ENCODE results near the gene ABHD17C. TPM values are rescaled to one million over a fixed set of nuclear protein-coding genes. Genes with fewer than 3 reads are reported as not detected.
A peak's percentile ranks its signal among the peaks of the same experiment; 100 is the strongest.

ABHD17C gene
- total and polyA plus RNA-seq, 2 experiments from 2014 or later: 11.3 to 23.8 TPM

DNA sequence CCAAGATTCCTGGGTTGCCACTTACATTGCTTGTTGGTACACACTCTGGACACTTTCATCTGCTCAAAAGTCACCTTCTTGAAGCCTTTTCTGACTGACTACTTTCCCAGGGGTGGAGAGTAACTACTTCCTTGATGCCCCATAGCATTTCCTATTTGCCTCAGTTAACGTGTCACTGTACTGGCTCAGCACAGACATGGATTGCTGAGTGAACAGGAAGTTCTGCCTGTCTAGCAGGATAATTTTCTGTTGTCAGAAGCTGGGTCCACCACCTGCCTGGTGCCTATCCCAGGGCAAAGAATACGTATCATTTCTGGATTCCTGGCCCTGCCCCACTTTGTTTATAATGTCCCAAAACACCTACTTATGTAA is 15.3 kb upstream of the ABHD17C start:
- Histone ChIP-seq H3K4me1 (ENCODE audit: insufficient read depth) (no peaks in the 10 kb centered on the region), H3K4me2 (no peak overlapping the region), H4K20me1 (replicated peaks; ENCODE audit: insufficient read depth) (no peaks in the 10 kb centered on the region), H3F3A (replicated peaks; ENCODE audit: low read depth) (no peaks in the 10 kb centered on the region), H3K9me2 (ENCODE audit: insufficient read depth) (peaks cover 13% of the 10 kb centered on the region), H3K36me3 (ENCODE audit: insufficient read depth) (no peaks in the 10 kb centered on the region), H2AFZ (0 out of 2 replicates have a peak overlapping the region, but pooled peaks have one; percentile 34), H3K79me2 (replicated peaks; ENCODE audit: insufficient read depth) (no peaks in the 10 kb centered on the region), H3K27ac (ENCODE audit: low read depth) (no peak overlapping the region), H3K4me3 (no peak overlapping the region), H3K27me3 (ENCODE audit: insufficient read depth) (no peaks in the 10 kb centered on the region)
- no peak for TF ChIP-seq CREB1 (CRISPR knock-in tag; IDR thresholded peaks at IDR 0.05; ENCODE audit: low read depth)
- TF ChIP-seq, protein P1, sequence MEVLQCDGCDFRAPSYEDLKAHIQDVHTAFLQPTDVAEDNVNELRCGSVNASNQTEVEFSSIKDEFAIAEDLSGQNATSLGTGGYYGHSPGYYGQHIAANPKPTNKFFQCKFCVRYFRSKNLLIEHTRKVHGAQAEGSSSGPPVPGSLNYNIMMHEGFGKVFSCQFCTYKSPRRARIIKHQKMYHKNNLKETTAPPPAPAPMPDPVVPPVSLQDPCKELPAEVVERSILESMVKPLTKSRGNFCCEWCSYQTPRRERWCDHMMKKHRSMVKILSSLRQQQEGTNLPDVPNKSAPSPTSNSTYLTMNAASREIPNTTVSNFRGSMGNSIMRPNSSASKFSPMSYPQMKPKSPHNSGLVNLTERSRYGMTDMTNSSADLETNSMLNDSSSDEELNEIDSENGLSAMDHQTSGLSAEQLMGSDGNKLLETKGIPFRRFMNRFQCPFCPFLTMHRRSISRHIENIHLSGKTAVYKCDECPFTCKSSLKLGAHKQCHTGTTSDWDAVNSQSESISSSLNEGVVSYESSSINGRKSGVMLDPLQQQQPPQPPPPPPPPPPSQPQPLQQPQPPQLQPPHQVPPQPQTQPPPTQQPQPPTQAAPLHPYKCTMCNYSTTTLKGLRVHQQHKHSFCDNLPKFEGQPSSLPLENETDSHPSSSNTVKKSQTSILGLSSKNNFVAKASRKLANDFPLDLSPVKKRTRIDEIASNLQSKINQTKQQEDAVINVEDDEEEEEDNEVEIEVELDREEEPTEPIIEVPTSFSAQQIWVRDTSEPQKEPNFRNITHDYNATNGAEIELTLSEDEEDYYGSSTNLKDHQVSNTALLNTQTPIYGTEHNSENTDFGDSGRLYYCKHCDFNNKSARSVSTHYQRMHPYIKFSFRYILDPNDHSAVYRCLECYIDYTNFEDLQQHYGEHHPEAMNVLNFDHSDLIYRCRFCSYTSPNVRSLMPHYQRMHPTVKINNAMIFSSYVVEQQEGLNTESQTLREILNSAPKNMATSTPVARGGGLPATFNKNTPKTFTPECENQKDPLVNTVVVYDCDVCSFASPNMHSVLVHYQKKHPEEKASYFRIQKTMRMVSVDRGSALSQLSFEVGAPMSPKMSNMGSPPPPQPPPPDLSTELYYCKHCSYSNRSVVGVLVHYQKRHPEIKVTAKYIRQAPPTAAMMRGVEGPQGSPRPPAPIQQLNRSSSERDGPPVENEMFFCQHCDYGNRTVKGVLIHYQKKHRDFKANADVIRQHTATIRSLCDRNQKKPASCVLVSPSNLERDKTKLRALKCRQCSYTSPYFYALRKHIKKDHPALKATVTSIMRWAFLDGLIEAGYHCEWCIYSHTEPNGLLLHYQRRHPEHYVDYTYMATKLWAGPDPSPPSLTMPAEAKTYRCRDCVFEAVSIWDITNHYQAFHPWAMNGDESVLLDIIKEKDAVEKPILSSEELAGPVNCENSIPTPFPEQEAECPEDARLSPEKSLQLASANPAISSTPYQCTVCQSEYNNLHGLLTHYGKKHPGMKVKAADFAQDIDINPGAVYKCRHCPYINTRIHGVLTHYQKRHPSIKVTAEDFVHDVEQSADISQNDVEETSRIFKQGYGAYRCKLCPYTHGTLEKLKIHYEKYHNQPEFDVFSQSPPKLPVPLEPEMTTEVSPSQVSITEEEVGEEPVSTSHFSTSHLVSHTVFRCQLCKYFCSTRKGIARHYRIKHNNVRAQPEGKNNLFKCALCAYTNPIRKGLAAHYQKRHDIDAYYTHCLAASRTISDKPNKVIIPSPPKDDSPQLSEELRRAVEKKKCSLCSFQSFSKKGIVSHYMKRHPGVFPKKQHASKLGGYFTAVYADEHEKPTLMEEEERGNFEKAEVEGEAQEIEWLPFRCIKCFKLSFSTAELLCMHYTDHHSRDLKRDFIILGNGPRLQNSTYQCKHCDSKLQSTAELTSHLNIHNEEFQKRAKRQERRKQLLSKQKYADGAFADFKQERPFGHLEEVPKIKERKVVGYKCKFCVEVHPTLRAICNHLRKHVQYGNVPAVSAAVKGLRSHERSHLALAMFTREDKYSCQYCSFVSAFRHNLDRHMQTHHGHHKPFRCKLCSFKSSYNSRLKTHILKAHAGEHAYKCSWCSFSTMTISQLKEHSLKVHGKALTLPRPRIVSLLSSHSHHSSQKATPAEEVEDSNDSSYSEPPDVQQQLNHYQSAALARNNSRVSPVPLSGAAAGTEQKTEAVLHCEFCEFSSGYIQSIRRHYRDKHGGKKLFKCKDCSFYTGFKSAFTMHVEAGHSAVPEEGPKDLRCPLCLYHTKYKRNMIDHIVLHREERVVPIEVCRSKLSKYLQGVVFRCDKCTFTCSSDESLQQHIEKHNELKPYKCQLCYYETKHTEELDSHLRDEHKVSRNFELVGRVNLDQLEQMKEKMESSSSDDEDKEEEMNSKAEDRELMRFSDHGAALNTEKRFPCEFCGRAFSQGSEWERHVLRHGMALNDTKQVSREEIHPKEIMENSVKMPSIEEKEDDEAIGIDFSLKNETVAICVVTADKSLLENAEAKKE (CRISPR knock-in tag; IDR thresholded peaks at IDR 0.05): no peak
- no peak for TF ChIP-seq EZH2phosphoT487 (IDR thresholded peaks at IDR 0.05; ENCODE audit: unreplicated experiment)
- TF ChIP-seq NANOG (IDR thresholded peaks at IDR 0.05; ENCODE audit: borderline replicate concordance): no peak
- TF ChIP-seq, protein P2, sequence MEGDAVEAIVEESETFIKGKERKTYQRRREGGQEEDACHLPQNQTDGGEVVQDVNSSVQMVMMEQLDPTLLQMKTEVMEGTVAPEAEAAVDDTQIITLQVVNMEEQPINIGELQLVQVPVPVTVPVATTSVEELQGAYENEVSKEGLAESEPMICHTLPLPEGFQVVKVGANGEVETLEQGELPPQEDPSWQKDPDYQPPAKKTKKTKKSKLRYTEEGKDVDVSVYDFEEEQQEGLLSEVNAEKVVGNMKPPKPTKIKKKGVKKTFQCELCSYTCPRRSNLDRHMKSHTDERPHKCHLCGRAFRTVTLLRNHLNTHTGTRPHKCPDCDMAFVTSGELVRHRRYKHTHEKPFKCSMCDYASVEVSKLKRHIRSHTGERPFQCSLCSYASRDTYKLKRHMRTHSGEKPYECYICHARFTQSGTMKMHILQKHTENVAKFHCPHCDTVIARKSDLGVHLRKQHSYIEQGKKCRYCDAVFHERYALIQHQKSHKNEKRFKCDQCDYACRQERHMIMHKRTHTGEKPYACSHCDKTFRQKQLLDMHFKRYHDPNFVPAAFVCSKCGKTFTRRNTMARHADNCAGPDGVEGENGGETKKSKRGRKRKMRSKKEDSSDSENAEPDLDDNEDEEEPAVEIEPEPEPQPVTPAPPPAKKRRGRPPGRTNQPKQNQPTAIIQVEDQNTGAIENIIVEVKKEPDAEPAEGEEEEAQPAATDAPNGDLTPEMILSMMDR (conservative IDR thresholded peaks at IDR 0.05; ENCODE audit: low read depth in 2 of 2): no peak
- no peak for TF ChIP-seq ZNF331 (CRISPR knock-in tag; IDR thresholded peaks at IDR 0.05; ENCODE audit: low read depth)
- TF ChIP-seq POLR2AphosphoS5 (IDR thresholded peaks at IDR 0.05; ENCODE audit: low read depth): no peak
- TF ChIP-seq, protein P3, sequence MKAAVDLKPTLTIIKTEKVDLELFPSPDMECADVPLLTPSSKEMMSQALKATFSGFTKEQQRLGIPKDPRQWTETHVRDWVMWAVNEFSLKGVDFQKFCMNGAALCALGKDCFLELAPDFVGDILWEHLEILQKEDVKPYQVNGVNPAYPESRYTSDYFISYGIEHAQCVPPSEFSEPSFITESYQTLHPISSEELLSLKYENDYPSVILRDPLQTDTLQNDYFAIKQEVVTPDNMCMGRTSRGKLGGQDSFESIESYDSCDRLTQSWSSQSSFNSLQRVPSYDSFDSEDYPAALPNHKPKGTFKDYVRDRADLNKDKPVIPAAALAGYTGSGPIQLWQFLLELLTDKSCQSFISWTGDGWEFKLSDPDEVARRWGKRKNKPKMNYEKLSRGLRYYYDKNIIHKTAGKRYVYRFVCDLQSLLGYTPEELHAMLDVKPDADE (IDR thresholded peaks at IDR 0.05): no peak
- TF ChIP-seq STAT1 (IDR thresholded peaks at IDR 0.05; ENCODE audit: unreplicated experiment): no peak
- TF ChIP-seq, protein P4, sequence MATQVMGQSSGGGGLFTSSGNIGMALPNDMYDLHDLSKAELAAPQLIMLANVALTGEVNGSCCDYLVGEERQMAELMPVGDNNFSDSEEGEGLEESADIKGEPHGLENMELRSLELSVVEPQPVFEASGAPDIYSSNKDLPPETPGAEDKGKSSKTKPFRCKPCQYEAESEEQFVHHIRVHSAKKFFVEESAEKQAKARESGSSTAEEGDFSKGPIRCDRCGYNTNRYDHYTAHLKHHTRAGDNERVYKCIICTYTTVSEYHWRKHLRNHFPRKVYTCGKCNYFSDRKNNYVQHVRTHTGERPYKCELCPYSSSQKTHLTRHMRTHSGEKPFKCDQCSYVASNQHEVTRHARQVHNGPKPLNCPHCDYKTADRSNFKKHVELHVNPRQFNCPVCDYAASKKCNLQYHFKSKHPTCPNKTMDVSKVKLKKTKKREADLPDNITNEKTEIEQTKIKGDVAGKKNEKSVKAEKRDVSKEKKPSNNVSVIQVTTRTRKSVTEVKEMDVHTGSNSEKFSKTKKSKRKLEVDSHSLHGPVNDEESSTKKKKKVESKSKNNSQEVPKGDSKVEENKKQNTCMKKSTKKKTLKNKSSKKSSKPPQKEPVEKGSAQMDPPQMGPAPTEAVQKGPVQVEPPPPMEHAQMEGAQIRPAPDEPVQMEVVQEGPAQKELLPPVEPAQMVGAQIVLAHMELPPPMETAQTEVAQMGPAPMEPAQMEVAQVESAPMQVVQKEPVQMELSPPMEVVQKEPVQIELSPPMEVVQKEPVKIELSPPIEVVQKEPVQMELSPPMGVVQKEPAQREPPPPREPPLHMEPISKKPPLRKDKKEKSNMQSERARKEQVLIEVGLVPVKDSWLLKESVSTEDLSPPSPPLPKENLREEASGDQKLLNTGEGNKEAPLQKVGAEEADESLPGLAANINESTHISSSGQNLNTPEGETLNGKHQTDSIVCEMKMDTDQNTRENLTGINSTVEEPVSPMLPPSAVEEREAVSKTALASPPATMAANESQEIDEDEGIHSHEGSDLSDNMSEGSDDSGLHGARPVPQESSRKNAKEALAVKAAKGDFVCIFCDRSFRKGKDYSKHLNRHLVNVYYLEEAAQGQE (IDR thresholded peaks at IDR 0.05; ENCODE audit: unreplicated experiment): no peak
- TF ChIP-seq ZNF114 (CRISPR knock-in tag; IDR thresholded peaks at IDR 0.05): no peak
- no peak for TF ChIP-seq EZH2 (IDR thresholded peaks at IDR 0.05; ENCODE audit: low read depth, unreplicated experiment)
- H3K9me3 Mint-ChIP-seq: peaks cover 3% of the 10 kb centered on the region; the same call in 2 of the 3 replicates
- no peak for ATAC-seq
- peaks cover 13% of the 10 kb centered on the region for H3K4me1 Mint-ChIP-seq
- no peaks in the 10 kb centered on the region for H3K27me3 Mint-ChIP-seq (ENCODE audit: insufficient read depth, low read depth, poor library complexity)
- no peaks in the 10 kb centered on the region for H3K36me3 Mint-ChIP-seq (ENCODE audit: low read depth)
- H3K4me3 Mint-ChIP-seq: no peak overlapping the region
- DNase-seq (ENCODE audit: low spot score): no peak
- no peak overlapping the region for H3K27ac Mint-ChIP-seq
